Activated CD8-positive, alpha-beta T cell treated with anti-CD3 and anti-CD28 coated beads, Interleukin-2, amount 10 ng/mL, durations not matched to agents 7 days and 5 days (primary cell): ENCODE data around the gene SLC39A11. TPM values are rescaled to one million over a fixed set of nuclear protein-coding genes. Genes with fewer than 3 reads are reported as not detected.

ENCODE experiments used
- ATAC-seq: fragments of 150-1000 bp; cut with Tn5 transposase; one replicate; pipeline ENCODE4 v1.10.0; 2021; ENCODE audit warnings: moderate library complexity
- CTCF ChIA-PET: fragments of 350-600 bp; sonication (Branson Sonifier 250); formaldehyde crosslinking; loops from one replicate; lab custom pipeline; 2021; ENCODE audit warnings: antibody characterized with exemption; lab: Charles Lee
- POLR2A ChIA-PET: fragments of 350-600 bp; sonication (Branson Sonifier 250); formaldehyde crosslinking; loops from one replicate; lab custom pipeline; 2021; ENCODE audit warnings: antibody characterized with exemption; lab: Charles Lee
- DNase-seq: peaks from one replicate; pipeline ENCODE4 v3.0.0-alpha.2; 2020
- H3K27ac Mint-ChIP-seq: one replicate; pipeline ENCODE4 v1.8.0; 2021; ENCODE audit warnings: mild to moderate bottlenecking, mixed read lengths
- H3K27me3 Mint-ChIP-seq: one replicate; pipeline ENCODE4 v1.8.0; 2021; ENCODE audit warnings: low read depth, mixed read lengths
- H3K36me3 Mint-ChIP-seq: one replicate; pipeline ENCODE4 v1.8.0; 2021; ENCODE audit warnings: low read depth, mixed read lengths
- H3K4me1 Mint-ChIP-seq: one replicate; pipeline ENCODE4 v1.8.0; 2021; ENCODE audit warnings: low read depth, mixed read lengths
- H3K4me3 Mint-ChIP-seq: one replicate; pipeline ENCODE4 v1.8.0; 2021; ENCODE audit warnings: mild to moderate bottlenecking, mixed read lengths
- H3K9me3 Mint-ChIP-seq: one replicate; pipeline ENCODE4 v1.8.0; 2022; ENCODE audit warnings: mixed read lengths; ENCODE audit not compliant: insufficient read depth
- total RNA-seq, 2 experiments: library from RNA; stranded (reverse); gene quantifications; one replicate each; pipeline ENCODE4 v1.2.3, GENCODE V29; 2021

The SLC39A11 gene
- total RNA-seq, 2 experiments from 2014 or later, result 20.2 to 20.5 TPM

DNA sequence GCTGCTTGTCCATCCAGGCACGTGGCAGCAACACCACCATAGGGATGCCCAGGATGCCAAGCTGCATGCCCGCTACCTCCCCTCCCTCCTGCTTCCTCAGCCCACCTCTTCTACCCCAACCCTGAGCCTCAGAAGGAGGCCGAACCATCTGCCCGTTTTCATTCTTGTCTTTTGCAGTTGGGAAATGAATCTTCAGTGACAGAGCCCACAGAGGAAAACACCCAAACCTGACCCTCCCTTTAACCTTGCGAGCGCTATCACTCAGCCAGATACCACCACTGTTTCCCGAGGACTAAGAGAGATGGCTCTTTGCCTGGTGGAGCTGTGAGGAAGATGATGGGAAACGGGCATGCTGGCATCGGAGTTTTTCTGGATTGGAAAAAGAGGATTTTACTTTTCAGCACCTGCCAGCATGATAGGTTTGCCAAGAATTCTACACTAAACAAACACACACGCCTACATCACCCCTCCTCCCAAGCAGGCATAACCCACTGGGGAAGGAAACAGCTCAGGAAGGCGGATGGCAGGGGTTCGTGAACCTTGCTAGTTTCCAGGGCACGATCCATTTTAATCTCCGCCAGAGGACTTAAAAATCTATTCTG, 457.4 kb downstream of the SLC39A11 start:
- no peak for ATAC-seq
- POLR2A ChIA-PET, result no interaction called here

DNA sequence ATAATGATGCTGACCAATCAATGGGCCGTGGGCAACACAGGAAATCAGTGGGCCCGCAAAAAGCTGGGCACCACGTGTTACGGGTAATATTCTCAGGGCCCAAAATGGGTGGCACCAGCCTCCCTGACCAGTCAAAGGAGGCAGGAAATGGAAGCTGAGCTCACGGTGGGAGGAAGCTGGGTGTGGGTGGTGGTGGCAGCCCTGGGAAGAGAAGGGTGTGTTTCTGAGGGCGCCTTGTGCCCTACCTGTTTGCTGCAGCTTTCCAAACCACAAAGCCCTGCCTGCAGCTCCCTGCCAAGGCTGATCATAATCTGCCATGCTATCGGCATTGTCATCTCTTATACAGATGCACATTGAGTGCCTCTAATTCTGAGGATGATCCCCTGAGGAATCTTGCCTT, 457.9 kb downstream of the SLC39A11 start:
- DNase-seq (no peak), ATAC-seq (peak; percentile 51)
- ChIA-PET POLR2A (no interaction called here), CTCF (no interaction called here)
- H3K36me3 Mint-ChIP-seq, result no peaks in the 10 kb centered on the region
- no peaks in the 10 kb centered on the region for H3K9me3 Mint-ChIP-seq
- peaks cover 9% of the 10 kb centered on the region for H3K27me3 Mint-ChIP-seq
- H3K4me1 Mint-ChIP-seq, result peaks cover 15% of the 10 kb centered on the region
- H3K27ac Mint-ChIP-seq, result peak overlapping the region; percentile 19
- no peak overlapping the region for H3K4me3 Mint-ChIP-seq

More for the DNA sequence above, 457.4 kb downstream of the SLC39A11 start:
- Mint-ChIP-seq H3K27me3 (peaks cover 7% of the 10 kb centered on the region), H3K27ac (no peak overlapping the region), H3K9me3 (no peaks in the 10 kb centered on the region), H3K4me1 (peaks cover 15% of the 10 kb centered on the region), H3K4me3 (no peak overlapping the region), H3K36me3 (no peaks in the 10 kb centered on the region)
- CTCF ChIA-PET, result interaction anchor here (0.9 kb wide), 1 partner anchor 76 kb away, joined by 3 read pairs; no protein-coding TSS in a partner anchor
- no peak for DNase-seq

DNA sequence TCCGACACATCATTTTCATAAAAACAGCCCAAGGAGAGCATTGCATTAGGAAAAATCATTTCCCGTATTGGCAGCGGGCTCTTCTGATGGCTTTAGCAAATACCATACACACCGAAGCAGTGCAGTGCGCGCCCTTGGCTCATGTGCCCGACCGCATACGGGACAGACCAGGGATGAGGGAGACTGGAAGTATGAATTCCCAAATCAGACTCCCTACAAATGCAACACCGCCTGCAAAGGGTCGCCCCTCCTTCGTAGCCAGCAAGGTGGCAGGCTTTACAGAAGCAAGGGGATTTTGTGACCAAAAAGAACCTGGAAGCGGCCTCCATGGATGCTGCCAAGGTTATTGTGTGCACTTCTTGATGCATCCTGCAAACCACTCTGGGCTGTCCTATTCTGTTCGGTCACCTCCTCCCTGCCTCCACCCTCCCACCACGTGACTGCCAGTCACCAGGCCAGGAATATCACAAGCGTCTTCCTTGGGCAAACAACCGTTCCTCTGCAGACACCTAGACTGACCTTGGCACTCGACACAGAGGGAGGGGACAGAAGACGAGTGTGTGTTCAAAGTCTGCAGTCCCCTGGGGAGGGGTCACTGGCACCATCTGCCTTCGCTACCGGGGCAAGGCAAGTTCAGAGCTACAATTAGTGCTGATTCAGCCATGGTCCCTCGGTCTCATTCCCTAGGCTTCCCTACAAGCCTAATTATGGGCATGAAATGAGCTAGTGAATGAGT, 460.4 kb downstream of the SLC39A11 start:
- ChIA-PET CTCF (no interaction called here), POLR2A (no interaction called here)
- Mint-ChIP-seq H3K27me3 (peaks cover 17% of the 10 kb centered on the region), H3K4me3 (no peak overlapping the region), H3K4me1 (peaks cover 15% of the 10 kb centered on the region), H3K27ac (no peak overlapping the region), H3K36me3 (no peaks in the 10 kb centered on the region), H3K9me3 (peaks cover 2% of the 10 kb centered on the region)
- no peak for ATAC-seq
- DNase-seq, result no peak

DNA sequence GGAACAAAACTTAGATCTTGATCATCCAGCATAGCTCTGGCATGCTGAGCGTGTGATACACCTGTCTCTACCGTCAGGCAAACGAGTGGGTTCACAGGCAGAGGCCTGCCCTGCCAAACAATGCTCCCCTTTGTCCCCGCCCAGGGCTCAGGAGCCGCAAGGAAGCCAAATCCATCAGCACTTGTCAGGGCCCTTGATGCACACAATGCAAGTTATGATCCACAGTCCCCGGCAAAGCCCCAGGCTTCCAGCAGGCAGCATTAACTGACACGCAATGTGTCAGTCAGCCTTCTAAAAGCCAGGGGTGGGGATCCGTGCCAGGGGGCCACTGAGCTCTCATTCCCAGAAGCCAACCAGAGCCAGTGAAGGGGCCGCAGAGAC, 460.9 kb downstream of the SLC39A11 start:
- Mint-ChIP-seq H3K36me3 (no peaks in the 10 kb centered on the region), H3K4me1 (peaks cover 15% of the 10 kb centered on the region), H3K9me3 (peaks cover 8% of the 10 kb centered on the region), H3K4me3 (no peak overlapping the region), H3K27ac (no peak overlapping the region), H3K27me3 (peaks cover 17% of the 10 kb centered on the region)
- no peak for ATAC-seq
- CTCF ChIA-PET, result interaction anchor here (1.3 kb wide), 1 partner anchor 95 kb away, joined by 3 read pairs; no protein-coding TSS in a partner anchor
- DNase-seq, result no peak
- POLR2A ChIA-PET, result no interaction called here

DNA sequence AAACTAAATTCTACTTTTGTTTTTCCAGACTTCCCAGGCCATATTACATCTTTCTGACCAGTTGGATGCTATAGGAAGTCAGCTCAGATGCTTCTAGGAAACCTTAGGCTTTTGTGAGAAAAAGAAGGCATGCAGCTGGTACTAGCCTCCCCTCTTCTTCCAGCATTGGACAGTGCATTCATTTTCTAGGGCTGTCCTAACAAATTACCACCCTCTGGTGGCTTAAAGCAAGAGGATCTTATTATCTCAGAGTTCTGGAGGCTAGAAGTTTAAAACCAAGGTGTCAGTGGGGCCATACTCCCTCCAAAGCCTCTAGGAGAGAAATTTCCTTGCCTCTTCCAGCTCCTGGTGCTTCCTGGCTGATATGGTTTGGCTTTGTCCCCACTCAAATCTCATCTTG, 467.8 kb downstream of the SLC39A11 start:
- Mint-ChIP-seq H3K27me3 (peaks cover 42% of the 10 kb centered on the region), H3K9me3 (peaks cover 13% of the 10 kb centered on the region), H3K4me3 (no peak overlapping the region), H3K4me1 (no peaks in the 10 kb centered on the region), H3K36me3 (no peaks in the 10 kb centered on the region), H3K27ac (no peak overlapping the region)
- ChIA-PET POLR2A (no interaction called here), CTCF (interaction anchor here (0.6 to 0.9 kb wide), 2 partner anchors 73 to 101 kb away, joined by 3 to 4 read pairs; no protein-coding TSS in a partner anchor)
- DNase-seq (no peak), ATAC-seq (no peak)

DNA sequence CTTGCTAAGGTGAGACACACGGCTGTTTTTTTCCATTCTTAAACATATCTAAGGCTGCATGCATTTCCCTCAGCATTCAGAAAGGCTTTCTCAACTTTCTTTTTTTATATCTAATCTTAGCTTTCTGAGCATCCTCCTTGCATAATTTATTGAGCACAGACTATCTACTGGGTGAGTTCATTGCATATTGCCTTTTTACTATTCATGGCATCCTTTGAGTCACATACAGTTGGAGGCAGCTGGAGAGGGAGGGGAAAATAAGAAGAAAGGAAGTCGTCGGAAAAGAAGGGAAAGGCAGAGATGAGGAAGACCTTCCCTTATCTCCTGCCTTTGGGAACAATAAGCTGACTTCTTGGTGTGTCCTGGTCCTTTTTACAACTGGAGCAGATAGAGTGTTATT, 468.3 kb downstream of the SLC39A11 start:
- Mint-ChIP-seq H3K4me1 (no peaks in the 10 kb centered on the region), H3K4me3 (no peak overlapping the region), H3K9me3 (peaks cover 13% of the 10 kb centered on the region), H3K36me3 (no peaks in the 10 kb centered on the region), H3K27ac (no peak overlapping the region), H3K27me3 (peaks cover 46% of the 10 kb centered on the region)
- no peak for ATAC-seq
- DNase-seq, result no peak
- POLR2A ChIA-PET, result no interaction called here
- CTCF ChIA-PET, result interaction anchor here (0.9 kb wide), 1 partner anchor 101 kb away, joined by 4 read pairs; no protein-coding TSS in a partner anchor

DNA sequence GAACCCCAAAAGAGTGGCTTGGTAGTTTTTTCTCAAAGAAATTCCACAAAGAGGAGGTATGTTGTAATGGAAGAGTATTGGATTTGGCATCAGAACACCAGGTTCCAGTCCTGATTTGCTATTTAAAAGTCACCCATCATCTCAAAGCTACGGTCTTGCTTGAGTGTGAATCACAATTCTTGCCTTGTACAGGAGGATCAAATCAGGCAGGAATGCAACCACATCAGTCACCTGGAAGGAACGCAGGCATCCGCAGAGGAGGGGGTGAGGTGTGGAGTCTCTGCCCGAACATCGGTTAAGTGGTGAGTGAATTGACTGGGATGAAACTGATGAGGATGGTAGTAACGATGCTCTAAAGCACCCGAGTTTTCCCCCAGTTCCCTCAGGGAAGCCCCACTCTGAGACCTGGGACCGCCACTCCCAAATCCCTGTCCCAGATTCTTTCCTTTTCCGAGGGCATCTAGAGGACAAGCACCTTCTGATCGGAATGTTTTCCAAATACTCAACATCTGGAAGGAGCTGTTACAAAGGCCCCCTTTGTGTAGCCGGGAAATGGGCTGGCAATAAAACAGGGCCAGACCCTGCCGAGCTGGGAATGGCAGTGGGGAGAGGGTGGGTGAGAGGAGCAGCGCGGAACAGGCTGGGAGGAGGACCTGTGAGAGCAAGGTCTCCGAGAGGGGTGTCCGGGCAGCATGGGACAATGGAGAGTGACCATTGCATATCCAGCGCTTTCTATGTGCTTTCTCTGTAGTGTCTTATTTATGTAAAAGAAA, 469.6 kb downstream of the SLC39A11 start:
- peaks cover 43% of the 10 kb centered on the region for H3K27me3 Mint-ChIP-seq
- no peak for DNase-seq
- H3K27ac Mint-ChIP-seq, result no peak overlapping the region
- POLR2A ChIA-PET, result no interaction called here
- CTCF ChIA-PET, result interaction anchor here (1.3 kb wide), 1 partner anchor 104 kb away, joined by 3 read pairs; no protein-coding TSS in a partner anchor
- no peak overlapping the region for H3K4me3 Mint-ChIP-seq
- no peak for ATAC-seq
- peaks cover 9% of the 10 kb centered on the region for H3K4me1 Mint-ChIP-seq
- no peaks in the 10 kb centered on the region for H3K36me3 Mint-ChIP-seq
- H3K9me3 Mint-ChIP-seq, result peaks cover 13% of the 10 kb centered on the region

DNA sequence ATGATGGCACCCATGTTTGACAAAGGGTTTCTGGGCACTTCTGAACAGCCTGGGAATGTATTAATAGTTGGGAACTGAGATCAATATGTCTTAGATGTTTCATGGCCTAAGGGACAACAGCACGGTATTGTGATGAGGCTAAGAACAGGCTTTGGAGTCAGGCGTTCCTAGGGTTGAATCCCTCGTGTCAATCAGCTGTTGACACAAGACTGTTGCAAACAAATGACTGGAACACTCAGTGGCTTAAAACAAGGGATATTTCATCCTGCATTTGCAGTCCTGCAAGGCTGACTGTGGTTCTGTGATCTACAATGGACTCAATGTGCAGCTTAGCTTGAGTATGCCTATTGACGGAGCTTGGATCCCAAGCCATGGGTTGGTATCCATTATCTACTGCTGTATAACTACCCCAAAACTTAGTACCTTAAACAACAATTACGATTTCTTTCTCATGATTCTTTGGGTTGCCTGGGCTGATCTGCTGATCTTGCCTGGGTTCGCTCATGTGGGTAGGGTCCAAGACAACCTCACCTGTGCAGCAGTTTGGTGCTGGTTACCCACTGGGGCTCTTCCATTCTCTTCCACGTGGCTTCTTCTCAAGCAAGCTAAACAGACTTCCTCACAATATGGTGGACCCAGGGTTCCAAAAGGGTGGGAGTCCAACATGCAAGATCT, 472.4 kb downstream of the SLC39A11 start:
- DNase-seq (no peak), ATAC-seq (no peak)
- ChIA-PET CTCF (no interaction called here), POLR2A (interaction anchor here (0.8 kb wide), 1 partner anchor 99 kb away, joined by 3 read pairs; no protein-coding TSS in a partner anchor)
- Mint-ChIP-seq H3K27me3 (peaks cover 58% of the 10 kb centered on the region), H3K27ac (no peak overlapping the region), H3K4me3 (no peak overlapping the region), H3K9me3 (no peaks in the 10 kb centered on the region), H3K36me3 (no peaks in the 10 kb centered on the region), H3K4me1 (peaks cover 17% of the 10 kb centered on the region)

DNA sequence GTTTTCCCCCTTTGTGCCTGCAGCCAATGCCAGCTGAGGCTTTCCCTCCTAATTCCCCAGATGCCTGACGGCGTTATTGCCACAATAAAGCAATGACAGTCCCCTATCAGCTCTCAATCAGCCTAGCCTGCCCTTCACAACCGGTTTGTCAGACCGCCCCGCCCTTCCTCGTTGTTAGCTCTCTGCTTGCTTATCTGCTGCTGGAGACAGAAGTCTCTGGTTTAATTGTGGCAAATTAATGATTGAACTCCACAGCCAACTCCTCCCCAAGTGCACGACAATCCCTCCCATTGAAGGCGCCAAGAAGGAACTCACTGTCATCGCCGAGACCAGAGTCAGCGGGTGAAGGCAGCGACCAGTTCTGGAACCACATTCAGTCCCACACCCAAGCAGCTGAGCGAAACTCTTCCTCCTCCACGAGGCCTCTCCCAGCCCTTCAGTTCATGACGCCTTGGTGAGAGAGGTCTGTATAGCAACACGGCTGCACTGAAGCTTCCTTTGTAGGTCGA, 474.4 kb downstream of the SLC39A11 start:
- ChIA-PET CTCF (interaction anchor here (0.7 to 1.6 kb wide), 8 partner anchors 10 to 368 kb away, joined by 3 to 5 read pairs (median 4); no protein-coding TSS in a partner anchor), POLR2A (no interaction called here)
- Mint-ChIP-seq H3K9me3 (no peaks in the 10 kb centered on the region), H3K27ac (peak overlapping the region; percentile 76), H3K4me1 (peaks cover 17% of the 10 kb centered on the region), H3K36me3 (no peaks in the 10 kb centered on the region), H3K4me3 (peak overlapping the region; percentile 54), H3K27me3 (peaks cover 63% of the 10 kb centered on the region)
- peak; percentile 48 for DNase-seq
- ATAC-seq, result peak; percentile 70

DNA sequence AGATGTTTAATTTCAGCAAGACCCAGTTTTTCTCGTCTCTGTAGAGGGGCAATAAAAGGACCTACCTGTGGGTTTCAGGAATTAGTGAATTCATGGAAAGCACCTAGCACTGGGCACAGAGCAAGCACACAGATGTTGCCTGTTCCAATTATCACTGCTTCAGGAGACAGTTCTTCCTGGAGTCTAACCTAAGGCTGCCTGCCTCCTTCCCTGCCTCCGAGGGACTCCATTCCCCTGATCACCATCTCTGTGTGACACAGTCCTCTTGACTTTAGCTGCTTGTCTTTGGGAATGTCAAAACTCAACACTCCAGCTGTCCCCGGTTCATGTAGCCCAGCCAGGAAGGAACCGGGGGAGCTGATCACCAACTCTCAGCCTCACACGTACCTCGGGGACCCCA, 474.9 kb downstream of the SLC39A11 start:
- H3K4me3 Mint-ChIP-seq, result peak overlapping the region; percentile 54
- H3K36me3 Mint-ChIP-seq, result no peaks in the 10 kb centered on the region
- H3K27me3 Mint-ChIP-seq, result peaks cover 60% of the 10 kb centered on the region
- ChIA-PET POLR2A (no interaction called here), CTCF (interaction anchor here (0.9 to 1.6 kb wide), 8 partner anchors 10 to 369 kb away, joined by 3 to 5 read pairs (median 4); no protein-coding TSS in a partner anchor)
- peaks cover 17% of the 10 kb centered on the region for H3K4me1 Mint-ChIP-seq
- no peak overlapping the region for H3K27ac Mint-ChIP-seq
- ATAC-seq, result no peak
- DNase-seq, result no peak
- no peaks in the 10 kb centered on the region for H3K9me3 Mint-ChIP-seq

DNA sequence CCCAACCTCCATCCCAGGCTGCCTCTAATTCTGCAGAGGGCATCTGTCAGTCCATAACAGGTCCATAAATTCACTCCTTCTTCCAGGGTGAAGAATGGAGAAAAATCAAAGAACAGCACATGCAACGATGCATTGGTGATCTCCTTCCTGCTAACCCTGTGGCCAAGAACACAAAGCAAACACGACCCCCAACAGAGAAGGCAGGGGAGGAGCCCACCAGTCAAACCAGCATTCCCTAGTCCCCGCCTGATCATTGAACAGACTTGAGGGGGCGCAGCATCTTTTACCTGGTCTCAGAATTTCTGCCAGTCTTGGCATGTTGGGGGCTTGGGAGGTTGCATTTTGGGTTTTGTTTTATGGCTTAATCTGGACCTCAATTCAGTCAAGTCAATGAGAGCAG, 476.0 kb downstream of the SLC39A11 start:
- ChIA-PET POLR2A (no interaction called here), CTCF (interaction anchor here (1.3 to 1.6 kb wide), 2 partner anchors 56 to 108 kb away, joined by 3 to 4 read pairs; no protein-coding TSS in a partner anchor)
- ATAC-seq (no peak), DNase-seq (no peak)
- no peaks in the 10 kb centered on the region for H3K9me3 Mint-ChIP-seq
- H3K36me3 Mint-ChIP-seq, result no peaks in the 10 kb centered on the region
- H3K27ac Mint-ChIP-seq, result no peak overlapping the region
- H3K4me3 Mint-ChIP-seq, result no peak overlapping the region
- peaks cover 17% of the 10 kb centered on the region for H3K4me1 Mint-ChIP-seq
- peaks cover 51% of the 10 kb centered on the region for H3K27me3 Mint-ChIP-seq
